SK-N-SH treated with all-trans-retinoic acid at 6 μM for 48 hours (cell line): ENCODE measurements around the gene KIF6.

Experiments
- ATAC-seq: fragments of 200-7000 bp; cut with Tn5 transposase; 3 replicates; pipeline ENCODE4 v1.9.1; 2020; ENCODE audit warnings: mild to moderate bottlenecking, moderate library complexity
- BACH2 ChIP-seq: fragments of 250-450 bp; sonication (Bioruptor Pico); IDR thresholded peaks from 2 replicates; pipeline ENCODE4 v1.9.0; 2021; ENCODE audit warnings: mild to moderate bottlenecking, borderline replicate concordance
- CSDC2 ChIP-seq: fragments of 250-450 bp; sonication (Bioruptor Pico); IDR thresholded peaks from 2 replicates; pipeline ENCODE4 v1.5.0; 2020; ENCODE audit warnings: mild to moderate bottlenecking, moderate library complexity
- ESRRG ChIP-seq: fragments of 250-450 bp; sonication (Bioruptor Pico); IDR thresholded peaks from 2 replicates; pipeline ENCODE4 v1.6.1; 2021; ENCODE audit warnings: mild to moderate bottlenecking
- GLIS3 ChIP-seq: fragments of 250-450 bp; sonication (Bioruptor Pico); IDR thresholded peaks from 2 replicates; pipeline ENCODE4 v1.5.0; 2020; ENCODE audit warnings: mild to moderate bottlenecking, moderate library complexity
- ISL1 ChIP-seq: fragments of 250-450 bp; sonication (Bioruptor Pico); IDR thresholded peaks from 2 replicates; pipeline ENCODE4 v2.1.2; 2022; ENCODE audit warnings: mild to moderate bottlenecking, moderate library complexity
- OSR1 ChIP-seq: fragments of 250-450 bp; sonication (Bioruptor Pico); IDR thresholded peaks from 2 replicates; pipeline ENCODE4 v1.8.0; 2022; ENCODE audit warnings: moderate library complexity, mild to moderate bottlenecking, inconsistent platforms
- PPARA ChIP-seq: fragments of 250-450 bp; sonication (Bioruptor Pico); IDR thresholded peaks from 2 replicates; pipeline ENCODE4 v1.5.0; 2020; ENCODE audit warnings: mild to moderate bottlenecking, borderline replicate concordance
- RARB ChIP-seq: fragments of 250-450 bp; sonication (Bioruptor Pico); IDR thresholded peaks from 2 replicates; pipeline ENCODE4 v1.8.0; 2021; ENCODE audit warnings: mild to moderate bottlenecking, moderate library complexity
- SNAI2 ChIP-seq: fragments of 250-450 bp; sonication (Bioruptor Pico); IDR thresholded peaks from 2 replicates; pipeline ENCODE4 v1.5.0; 2020; ENCODE audit warnings: mild to moderate bottlenecking, moderate library complexity
- TCF4 ChIP-seq: fragments of 250-450 bp; sonication (Bioruptor Pico); IDR thresholded peaks from 2 replicates; pipeline ENCODE4 v1.8.0; 2021; ENCODE audit warnings: mild to moderate bottlenecking, moderate library complexity, borderline replicate concordance
- TOX ChIP-seq: fragments of 250-450 bp; sonication (Bioruptor Pico); IDR thresholded peaks from 2 replicates; pipeline ENCODE4 v1.8.0; 2021; ENCODE audit warnings: mild to moderate bottlenecking, moderate library complexity, borderline replicate concordance
- ZFP3 ChIP-seq: fragments of 250-450 bp; sonication (Bioruptor Pico); IDR thresholded peaks from 2 replicates; pipeline ENCODE4 v1.5.0; 2020; ENCODE audit warnings: mild to moderate bottlenecking, moderate library complexity
- ZFP30 ChIP-seq: fragments of 450-650 bp; formaldehyde crosslinking; IDR thresholded peaks from 2 replicates; pipeline ENCODE4 v1.5.0; 2022; ENCODE audit warnings: mild to moderate bottlenecking, moderate library complexity
- ZNF70 ChIP-seq: fragments of 450-650 bp; formaldehyde crosslinking; IDR thresholded peaks from 2 replicates; pipeline ENCODE4 v1.5.0; 2020; ENCODE audit warnings: mild to moderate bottlenecking, moderate library complexity
- ZNF8 ChIP-seq: fragments of 450-650 bp; formaldehyde crosslinking; IDR thresholded peaks from 2 replicates; pipeline ENCODE4 v1.5.0; 2020; ENCODE audit warnings: mild to moderate bottlenecking, moderate library complexity
- TF ChIP-seq, protein P1 (sequence below): fragments of 250-450 bp; sonication (Bioruptor Pico); IDR thresholded peaks from 2 replicates; pipeline ENCODE4 v1.5.0; 2020; ENCODE audit warnings: mild to moderate bottlenecking, moderate library complexity
- TF ChIP-seq, protein P2 (sequence below): fragments of 250-450 bp; sonication (Bioruptor Pico); IDR thresholded peaks from 2 replicates; pipeline ENCODE4 v1.8.0; 2021; ENCODE audit warnings: low read depth, mild to moderate bottlenecking, moderate library complexity, borderline replicate concordance
- TF ChIP-seq, protein P3 (sequence below): fragments of 250-450 bp; sonication (Bioruptor Pico); IDR thresholded peaks from 2 replicates; pipeline ENCODE4 v1.8.0; 2020; ENCODE audit warnings: mild to moderate bottlenecking, moderate library complexity, borderline replicate concordance
- TF ChIP-seq, protein P4 (sequence below): fragments of 250-450 bp; sonication (Bioruptor Pico); IDR thresholded peaks from 2 replicates; pipeline ENCODE4 v1.5.1; 2021; ENCODE audit warnings: mild to moderate bottlenecking, moderate library complexity
- TF ChIP-seq, protein P5 (sequence below): fragments of 250-450 bp; sonication (Bioruptor Pico); IDR thresholded peaks from 2 replicates; pipeline ENCODE4 v1.5.1; 2020; ENCODE audit warnings: low read depth, mild to moderate bottlenecking, moderate library complexity

The KIF6 gene

DNA sequence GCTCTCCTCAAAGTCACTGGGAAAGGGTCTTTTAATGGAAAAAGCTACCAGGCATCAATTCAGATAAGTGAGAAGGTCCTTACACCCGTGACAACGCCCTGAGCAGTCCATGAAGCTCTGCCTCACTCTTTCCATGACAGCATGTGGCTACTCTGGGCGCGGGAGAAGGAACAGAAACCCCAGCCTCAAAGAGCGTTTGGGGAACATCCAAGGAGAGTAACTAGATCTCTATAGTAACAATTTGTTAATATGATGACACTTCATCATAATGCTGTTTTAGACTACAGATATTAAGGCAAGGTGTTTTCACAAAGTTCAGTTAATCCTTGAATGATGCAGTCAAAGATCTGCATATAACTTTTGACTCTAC is 55.2 kb downstream of the KIF6 start:
- no peak for ATAC-seq
- no peak for TF ChIP-seq OSR1 (CRISPR knock-in tag)
- TF ChIP-seq, protein P1, sequence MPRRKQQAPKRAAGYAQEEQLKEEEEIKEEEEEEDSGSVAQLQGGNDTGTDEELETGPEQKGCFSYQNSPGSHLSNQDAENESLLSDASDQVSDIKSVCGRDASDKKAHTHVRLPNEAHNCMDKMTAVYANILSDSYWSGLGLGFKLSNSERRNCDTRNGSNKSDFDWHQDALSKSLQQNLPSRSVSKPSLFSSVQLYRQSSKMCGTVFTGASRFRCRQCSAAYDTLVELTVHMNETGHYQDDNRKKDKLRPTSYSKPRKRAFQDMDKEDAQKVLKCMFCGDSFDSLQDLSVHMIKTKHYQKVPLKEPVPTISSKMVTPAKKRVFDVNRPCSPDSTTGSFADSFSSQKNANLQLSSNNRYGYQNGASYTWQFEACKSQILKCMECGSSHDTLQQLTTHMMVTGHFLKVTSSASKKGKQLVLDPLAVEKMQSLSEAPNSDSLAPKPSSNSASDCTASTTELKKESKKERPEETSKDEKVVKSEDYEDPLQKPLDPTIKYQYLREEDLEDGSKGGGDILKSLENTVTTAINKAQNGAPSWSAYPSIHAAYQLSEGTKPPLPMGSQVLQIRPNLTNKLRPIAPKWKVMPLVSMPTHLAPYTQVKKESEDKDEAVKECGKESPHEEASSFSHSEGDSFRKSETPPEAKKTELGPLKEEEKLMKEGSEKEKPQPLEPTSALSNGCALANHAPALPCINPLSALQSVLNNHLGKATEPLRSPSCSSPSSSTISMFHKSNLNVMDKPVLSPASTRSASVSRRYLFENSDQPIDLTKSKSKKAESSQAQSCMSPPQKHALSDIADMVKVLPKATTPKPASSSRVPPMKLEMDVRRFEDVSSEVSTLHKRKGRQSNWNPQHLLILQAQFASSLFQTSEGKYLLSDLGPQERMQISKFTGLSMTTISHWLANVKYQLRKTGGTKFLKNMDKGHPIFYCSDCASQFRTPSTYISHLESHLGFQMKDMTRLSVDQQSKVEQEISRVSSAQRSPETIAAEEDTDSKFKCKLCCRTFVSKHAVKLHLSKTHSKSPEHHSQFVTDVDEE: no peak
- no peak for TF ChIP-seq TCF4
- no peak for TF ChIP-seq ZFP3 (CRISPR knock-in tag)
- no peak for TF ChIP-seq RARB (CRISPR knock-in tag)
- no peak for TF ChIP-seq ISL1
- TF ChIP-seq ZFP30 (CRISPR knock-in tag): no peak
- TF ChIP-seq PPARA (CRISPR knock-in tag): no peak

DNA sequence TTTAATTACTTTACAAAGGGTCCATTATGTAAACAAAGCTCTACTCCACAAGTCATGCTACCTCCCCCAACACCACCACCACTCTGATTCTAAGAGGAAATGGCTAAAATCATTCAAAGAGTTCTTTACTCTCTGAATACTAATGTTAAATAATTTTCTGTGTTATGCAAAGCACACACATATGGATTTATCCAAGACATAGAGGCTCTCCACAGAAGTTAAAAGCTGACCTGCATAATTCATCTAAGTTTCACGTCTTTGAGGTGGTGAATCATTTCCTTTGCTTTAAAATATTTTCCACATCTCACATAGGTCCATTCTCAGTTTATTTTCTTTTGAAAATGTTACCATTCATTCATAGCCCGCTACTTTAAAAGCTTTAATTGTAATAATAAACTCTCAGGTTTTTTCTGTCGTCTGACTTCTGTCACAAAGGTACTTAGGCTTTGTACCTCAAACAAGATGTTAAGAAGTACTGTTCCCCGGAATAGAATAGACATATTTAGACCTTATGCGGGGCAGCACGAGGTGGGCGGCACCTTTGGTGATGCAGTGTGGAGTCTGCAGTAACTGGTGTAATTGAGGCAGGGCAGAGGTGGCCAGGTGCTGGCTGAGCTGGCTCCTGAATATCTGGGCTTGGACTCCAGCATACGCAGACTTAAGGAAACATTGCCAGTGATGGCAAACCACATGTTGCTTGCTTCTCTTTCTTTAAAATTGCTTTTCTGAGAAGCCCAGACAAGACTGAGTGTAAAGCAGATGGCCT is 55.8 kb downstream of the KIF6 start:
- TF ChIP-seq, protein P2, sequence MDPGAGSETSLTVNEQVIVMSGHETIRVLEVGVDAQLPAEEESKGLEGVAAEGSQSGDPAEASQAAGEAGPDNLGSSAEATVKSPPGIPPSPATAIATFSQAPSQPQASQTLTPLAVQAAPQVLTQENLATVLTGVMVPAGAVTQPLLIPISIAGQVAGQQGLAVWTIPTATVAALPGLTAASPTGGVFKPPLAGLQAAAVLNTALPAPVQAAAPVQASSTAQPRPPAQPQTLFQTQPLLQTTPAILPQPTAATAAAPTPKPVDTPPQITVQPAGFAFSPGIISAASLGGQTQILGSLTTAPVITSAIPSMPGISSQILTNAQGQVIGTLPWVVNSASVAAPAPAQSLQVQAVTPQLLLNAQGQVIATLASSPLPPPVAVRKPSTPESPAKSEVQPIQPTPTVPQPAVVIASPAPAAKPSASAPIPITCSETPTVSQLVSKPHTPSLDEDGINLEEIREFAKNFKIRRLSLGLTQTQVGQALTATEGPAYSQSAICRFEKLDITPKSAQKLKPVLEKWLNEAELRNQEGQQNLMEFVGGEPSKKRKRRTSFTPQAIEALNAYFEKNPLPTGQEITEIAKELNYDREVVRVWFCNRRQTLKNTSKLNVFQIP (CRISPR knock-in tag): no peak
- TF ChIP-seq, protein P3, sequence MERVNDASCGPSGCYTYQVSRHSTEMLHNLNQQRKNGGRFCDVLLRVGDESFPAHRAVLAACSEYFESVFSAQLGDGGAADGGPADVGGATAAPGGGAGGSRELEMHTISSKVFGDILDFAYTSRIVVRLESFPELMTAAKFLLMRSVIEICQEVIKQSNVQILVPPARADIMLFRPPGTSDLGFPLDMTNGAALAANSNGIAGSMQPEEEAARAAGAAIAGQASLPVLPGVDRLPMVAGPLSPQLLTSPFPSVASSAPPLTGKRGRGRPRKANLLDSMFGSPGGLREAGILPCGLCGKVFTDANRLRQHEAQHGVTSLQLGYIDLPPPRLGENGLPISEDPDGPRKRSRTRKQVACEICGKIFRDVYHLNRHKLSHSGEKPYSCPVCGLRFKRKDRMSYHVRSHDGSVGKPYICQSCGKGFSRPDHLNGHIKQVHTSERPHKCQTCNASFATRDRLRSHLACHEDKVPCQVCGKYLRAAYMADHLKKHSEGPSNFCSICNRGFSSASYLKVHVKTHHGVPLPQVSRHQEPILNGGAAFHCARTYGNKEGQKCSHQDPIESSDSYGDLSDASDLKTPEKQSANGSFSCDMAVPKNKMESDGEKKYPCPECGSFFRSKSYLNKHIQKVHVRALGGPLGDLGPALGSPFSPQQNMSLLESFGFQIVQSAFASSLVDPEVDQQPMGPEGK (CRISPR knock-in tag): no peak
- TF ChIP-seq ZNF70 (CRISPR knock-in tag) (no peak), CSDC2 (CRISPR knock-in tag) (no peak), ZFP30 (CRISPR knock-in tag) (no peak), SNAI2 (CRISPR knock-in tag) (no peak), BACH2 (CRISPR knock-in tag) (no peak), ISL1 (no peak), TOX (CRISPR knock-in tag) (no peak), ZNF8 (CRISPR knock-in tag) (no peak), RARB (CRISPR knock-in tag) (no peak), ESRRG (no peak), GLIS3 (CRISPR knock-in tag) (no peak), OSR1 (CRISPR knock-in tag) (no peak)
- TF ChIP-seq, protein P4, sequence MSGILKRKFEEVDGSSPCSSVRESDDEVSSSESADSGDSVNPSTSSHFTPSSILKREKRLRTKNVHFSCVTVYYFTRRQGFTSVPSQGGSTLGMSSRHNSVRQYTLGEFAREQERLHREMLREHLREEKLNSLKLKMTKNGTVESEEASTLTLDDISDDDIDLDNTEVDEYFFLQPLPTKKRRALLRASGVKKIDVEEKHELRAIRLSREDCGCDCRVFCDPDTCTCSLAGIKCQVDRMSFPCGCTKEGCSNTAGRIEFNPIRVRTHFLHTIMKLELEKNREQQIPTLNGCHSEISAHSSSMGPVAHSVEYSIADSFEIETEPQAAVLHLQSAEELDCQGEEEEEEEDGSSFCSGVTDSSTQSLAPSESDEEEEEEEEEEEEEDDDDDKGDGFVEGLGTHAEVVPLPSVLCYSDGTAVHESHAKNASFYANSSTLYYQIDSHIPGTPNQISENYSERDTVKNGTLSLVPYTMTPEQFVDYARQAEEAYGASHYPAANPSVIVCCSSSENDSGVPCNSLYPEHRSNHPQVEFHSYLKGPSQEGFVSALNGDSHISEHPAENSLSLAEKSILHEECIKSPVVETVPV: no peak
- TF ChIP-seq, protein P5, sequence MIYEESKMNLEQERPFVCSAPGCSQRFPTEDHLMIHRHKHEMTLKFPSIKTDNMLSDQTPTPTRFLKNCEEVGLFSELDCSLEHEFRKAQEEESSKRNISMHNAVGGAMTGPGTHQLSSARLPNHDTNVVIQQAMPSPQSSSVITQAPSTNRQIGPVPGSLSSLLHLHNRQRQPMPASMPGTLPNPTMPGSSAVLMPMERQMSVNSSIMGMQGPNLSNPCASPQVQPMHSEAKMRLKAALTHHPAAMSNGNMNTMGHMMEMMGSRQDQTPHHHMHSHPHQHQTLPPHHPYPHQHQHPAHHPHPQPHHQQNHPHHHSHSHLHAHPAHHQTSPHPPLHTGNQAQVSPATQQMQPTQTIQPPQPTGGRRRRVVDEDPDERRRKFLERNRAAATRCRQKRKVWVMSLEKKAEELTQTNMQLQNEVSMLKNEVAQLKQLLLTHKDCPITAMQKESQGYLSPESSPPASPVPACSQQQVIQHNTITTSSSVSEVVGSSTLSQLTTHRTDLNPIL (CRISPR knock-in tag): no peak
- TF ChIP-seq, protein P1: no peak
- TF ChIP-seq, all 23 proteins: peak for 0
- ATAC-seq: no peak
